Measurements from ENCODE around the gene SLC30A9. TPM values are rescaled to one million over a fixed set of nuclear protein-coding genes. Genes with fewer than 3 reads are reported as not detected.

SLC30A9 gene
- total RNA-seq, 1 donor from 2014 or later: 67.3 TPM

- H3K9me3 Mint-ChIP-seq (ENCODE audit: low read depth): no peaks in the 10 kb centered on the region
- DNase-seq (ENCODE audit: low spot score, unreplicated experiment): no peak
- no peak for TF ChIP-seq CTCF (IDR thresholded peaks at IDR 0.05; ENCODE audit: unreplicated experiment)
- no peaks in the 10 kb centered on the region for H3K27me3 Mint-ChIP-seq
- H3K36me3 Mint-ChIP-seq (ENCODE audit: insufficient read depth): no peaks in the 10 kb centered on the region
- H3K4me1 Mint-ChIP-seq (ENCODE audit: low read depth): no peaks in the 10 kb centered on the region
- no peak overlapping the region for H3K27ac Mint-ChIP-seq
- no peak overlapping the region for H3K4me3 Mint-ChIP-seq (ENCODE audit: low read depth)
Measured at GRCh38 chr4:41975341-41975740, 15.0 kb upstream of the SLC30A9 start.

GRCh38 chr4:41976775-41977516 is 13.4 kb upstream of the SLC30A9 start:
- no peak overlapping the region for H3K27ac Mint-ChIP-seq
- H3K27me3 Mint-ChIP-seq: no peaks in the 10 kb centered on the region
- H3K9me3 Mint-ChIP-seq (ENCODE audit: low read depth): no peaks in the 10 kb centered on the region
- no peak for DNase-seq (ENCODE audit: low spot score, unreplicated experiment)
- no peaks in the 10 kb centered on the region for H3K36me3 Mint-ChIP-seq (ENCODE audit: insufficient read depth)
- no peaks in the 10 kb centered on the region for H3K4me1 Mint-ChIP-seq (ENCODE audit: low read depth)
- TF ChIP-seq CTCF (IDR thresholded peaks at IDR 0.05; ENCODE audit: unreplicated experiment): no peak
- H3K4me3 Mint-ChIP-seq (ENCODE audit: low read depth): no peak overlapping the region

- no peaks in the 10 kb centered on the region for H3K9me3 Mint-ChIP-seq (ENCODE audit: low read depth)
- no peaks in the 10 kb centered on the region for H3K4me1 Mint-ChIP-seq (ENCODE audit: low read depth)
- no peaks in the 10 kb centered on the region for H3K36me3 Mint-ChIP-seq (ENCODE audit: insufficient read depth)
- no peak overlapping the region for H3K4me3 Mint-ChIP-seq (ENCODE audit: low read depth)
- DNase-seq (ENCODE audit: low spot score, unreplicated experiment): no peak
- H3K27me3 Mint-ChIP-seq: no peaks in the 10 kb centered on the region
- TF ChIP-seq CTCF (IDR thresholded peaks at IDR 0.05; ENCODE audit: unreplicated experiment): no peak
- no peak overlapping the region for H3K27ac Mint-ChIP-seq
Measured at GRCh38 chr4:41977709-41978108, 12.6 kb upstream of the SLC30A9 start.

GRCh38 chr4:41981456-41981855 is 8.9 kb upstream of the SLC30A9 start, which contains the start of gene DCAF4L1:
Gene DCAF4L1 (plus strand): TSS chr4:41981756. CDS start chr4:41981793, 37 bp downstream.
- no peak for TF ChIP-seq CTCF (IDR thresholded peaks at IDR 0.05; ENCODE audit: unreplicated experiment)
- Mint-ChIP-seq H3K4me1 (ENCODE audit: low read depth) (no peaks in the 10 kb centered on the region), H3K27ac (no peak within 1 kb of the TSS), H3K27me3 (no peaks in the 10 kb centered on the region), H3K36me3 (ENCODE audit: insufficient read depth) (no peaks in the 10 kb centered on the region), H3K4me3 (ENCODE audit: low read depth) (no peak within 1 kb of the TSS), H3K9me3 (ENCODE audit: low read depth) (no peaks in the 10 kb centered on the region)
- DNase-seq (ENCODE audit: low spot score, unreplicated experiment): no peak

GRCh38 chr4:41982716-41983115 is 7.6 kb upstream of the SLC30A9 start:
- DNase-seq (ENCODE audit: low spot score, unreplicated experiment): no peak
- no peaks in the 10 kb centered on the region for H3K9me3 Mint-ChIP-seq (ENCODE audit: low read depth)
- no peak overlapping the region for H3K4me3 Mint-ChIP-seq (ENCODE audit: low read depth)
- H3K4me1 Mint-ChIP-seq (ENCODE audit: low read depth): no peaks in the 10 kb centered on the region
- H3K36me3 Mint-ChIP-seq (ENCODE audit: insufficient read depth): no peaks in the 10 kb centered on the region
- no peak overlapping the region for H3K27ac Mint-ChIP-seq
- TF ChIP-seq CTCF (IDR thresholded peaks at IDR 0.05; ENCODE audit: unreplicated experiment): no peak
- no peaks in the 10 kb centered on the region for H3K27me3 Mint-ChIP-seq

Measured in progenitor cell of endocrine pancreas (in vitro differentiated cells).